GM18511 (cell line): ENCODE measurements around the gene HIGD1A.

Experiments used
- ATAC-seq: cut with Tn5 transposase; IDR thresholded peaks from one replicate; pipeline ENCODE4 v1.9.1; 2021; ENCODE audit warnings: mild to moderate bottlenecking, moderate library complexity; ENCODE audit not compliant: unreplicated experiment

Gene HIGD1A

GRCh38 chr3:42739401-42740158 is 64.7 kb downstream of the HIGD1A start:
- ATAC-seq = no peak

- ATAC-seq = no peak
Measured at GRCh38 chr3:42736531-42736930, 67.8 kb downstream of the HIGD1A start.

GRCh38 chr3:42736081-42736480 is 68.2 kb downstream of the HIGD1A start:
- no peak for ATAC-seq

- ATAC-seq = no peak
Measured at GRCh38 chr3:42735615-42736014, 68.7 kb downstream of the HIGD1A start.

GRCh38 chr3:42735019-42735418 is 69.3 kb downstream of the HIGD1A start:
- ATAC-seq = no peak

GRCh38 chr3:42734263-42734860 is 69.9 kb downstream of the HIGD1A start:
- ATAC-seq = no peak

GRCh38 chr3:42733501-42734262 is 70.6 kb downstream of the HIGD1A start:
- no peak for ATAC-seq
